DMS114 treated with DMSO at 0.1 percent for 48 hours (cell line): Measurements from ENCODE around the gene CDC42BPG.

Experiments used
- DNase-seq: peaks from one replicate; lab custom pipeline; 2025; ENCODE audit not compliant: unreplicated experiment; lab: John Stamatoyannopoulos, UW

The CDC42BPG gene

GRCh38 chr11:64804346-64805210 is 39.9 kb downstream of the CDC42BPG start:
- peak; percentile 6 for DNase-seq

GRCh38 chr11:64803846-64804345 is 40.6 kb downstream of the CDC42BPG start:
- DNase-seq = no peak

GRCh38 chr11:64803158-64803845 is 41.2 kb downstream of the CDC42BPG start, which contains the start of gene MAP4K2:
Gene MAP4K2, minus strand, starts transcription at chr11:64803214. Its CDS starts 65 bp downstream, at chr11:64803149.
- DNase-seq = peak; percentile 87

GRCh38 chr11:64802370-64803157 is 41.9 kb downstream of the CDC42BPG start:
- DNase-seq = no peak

- no peak for DNase-seq
Observed at GRCh38 chr11:64801561-64802369, 42.7 kb downstream of the CDC42BPG start.

DNA sequence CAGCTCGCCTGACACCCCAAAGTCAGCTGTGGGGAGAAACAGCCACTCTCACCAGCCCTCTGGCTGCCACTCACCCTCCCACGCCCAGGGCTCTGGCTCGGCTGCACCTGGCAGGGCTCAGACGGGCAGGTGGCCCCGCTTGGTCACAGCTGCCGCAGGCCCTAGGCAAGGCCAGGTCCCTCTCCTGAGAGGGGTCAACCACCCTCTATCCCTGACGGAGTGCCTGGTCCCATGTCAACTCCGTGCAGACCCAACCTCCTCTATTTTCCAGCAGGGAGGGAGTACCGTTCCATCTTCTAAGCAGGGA is 43.3 kb downstream of the CDC42BPG start:
- DNase-seq = no peak

GRCh38 chr11:64800303-64801157 is 43.9 kb downstream of the CDC42BPG start:
- DNase-seq = no peak

DNA sequence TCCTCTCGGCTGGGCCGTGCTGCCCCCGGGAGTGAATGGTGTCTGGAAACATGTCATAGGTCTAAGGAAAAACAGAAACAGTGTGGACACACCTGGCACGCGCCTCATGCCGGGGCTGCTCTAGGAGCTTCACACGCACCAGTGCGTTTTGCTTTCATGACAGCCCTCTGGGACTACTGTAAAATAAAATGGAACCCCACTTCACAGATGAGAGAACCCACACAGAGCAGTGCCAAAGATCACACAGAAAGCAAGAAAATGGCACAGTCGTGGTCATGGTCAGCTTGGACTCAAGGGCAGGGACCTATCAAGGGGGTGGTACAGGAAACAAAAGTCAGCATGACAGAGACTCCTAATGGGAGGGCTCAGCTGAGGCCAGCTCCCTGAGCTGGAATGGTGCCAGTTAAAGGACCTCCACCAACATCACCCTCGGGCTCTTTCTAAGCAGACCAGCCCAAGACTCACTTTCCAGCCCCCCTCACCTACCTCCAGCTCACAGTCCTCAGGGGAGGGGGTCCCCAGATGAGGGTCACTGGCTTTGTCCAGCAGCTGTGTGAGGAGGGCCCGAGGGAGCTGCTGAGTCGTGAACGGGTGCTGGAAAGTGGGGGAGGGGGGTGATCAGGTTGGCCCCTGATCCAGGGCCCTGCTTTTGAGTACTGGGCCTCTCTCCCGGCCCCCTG is 44.7 kb downstream of the CDC42BPG start:
- DNase-seq = no peak

DNA sequence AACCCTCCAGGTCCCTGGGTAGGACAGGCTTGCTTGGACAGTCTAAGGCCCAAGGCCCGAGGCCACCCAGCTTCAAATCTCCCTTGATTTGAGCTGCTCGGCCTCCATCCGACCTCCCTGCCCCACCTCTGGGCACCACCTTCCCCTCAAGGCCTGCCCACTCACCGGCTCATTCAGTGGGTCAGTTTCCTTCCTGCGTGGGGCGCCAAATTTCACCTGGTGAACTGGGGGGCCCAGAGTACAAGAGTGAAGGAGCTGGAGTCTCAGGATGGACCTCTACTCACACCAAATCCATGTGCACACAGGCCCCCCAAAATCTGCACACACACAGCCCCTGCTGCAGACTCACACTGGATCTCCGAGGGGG is 45.2 kb downstream of the CDC42BPG start:
- DNase-seq = no peak

DNA sequence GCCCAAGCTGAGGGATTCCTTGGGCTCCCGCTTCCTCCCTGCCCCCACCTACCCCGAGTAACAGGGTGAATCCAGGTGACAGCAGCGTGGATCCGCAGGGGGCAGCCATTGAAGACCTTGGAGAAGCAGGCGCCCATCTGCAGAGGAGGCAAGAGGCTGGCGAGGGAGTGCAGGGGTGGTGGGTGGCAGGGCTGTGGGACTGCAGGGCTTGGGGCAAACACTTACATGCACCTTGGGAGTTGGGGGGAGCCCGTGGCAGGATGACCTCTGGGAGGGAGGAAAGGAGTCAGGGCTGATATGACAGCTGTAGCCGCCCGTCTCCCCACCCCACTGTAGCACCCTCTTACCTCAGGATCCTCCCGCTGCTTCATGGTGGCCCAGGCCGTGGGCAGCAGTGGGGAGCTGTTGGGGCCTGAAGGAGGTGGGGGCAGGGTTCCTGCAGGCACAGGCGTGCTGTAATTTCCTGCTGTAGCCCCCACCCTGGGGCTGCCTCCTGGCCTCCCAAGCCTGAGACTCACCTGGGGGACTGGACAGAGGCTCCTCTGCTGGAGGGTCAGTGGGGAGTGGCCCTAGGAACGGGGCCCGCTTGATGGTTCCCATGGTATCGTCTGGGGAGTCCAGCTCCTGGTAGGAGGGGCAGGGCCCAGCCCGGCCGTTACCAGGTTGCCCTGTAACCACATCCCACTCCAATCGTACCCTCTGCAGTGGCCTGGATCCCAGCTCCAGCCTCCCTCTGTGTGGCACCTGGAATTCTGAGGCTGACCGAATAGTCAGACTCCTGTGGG is 47.5 kb downstream of the CDC42BPG start:
- no peak for DNase-seq

- no peak for DNase-seq
Observed at GRCh38 chr11:64796047-64796756, 48.3 kb downstream of the CDC42BPG start.

DNA sequence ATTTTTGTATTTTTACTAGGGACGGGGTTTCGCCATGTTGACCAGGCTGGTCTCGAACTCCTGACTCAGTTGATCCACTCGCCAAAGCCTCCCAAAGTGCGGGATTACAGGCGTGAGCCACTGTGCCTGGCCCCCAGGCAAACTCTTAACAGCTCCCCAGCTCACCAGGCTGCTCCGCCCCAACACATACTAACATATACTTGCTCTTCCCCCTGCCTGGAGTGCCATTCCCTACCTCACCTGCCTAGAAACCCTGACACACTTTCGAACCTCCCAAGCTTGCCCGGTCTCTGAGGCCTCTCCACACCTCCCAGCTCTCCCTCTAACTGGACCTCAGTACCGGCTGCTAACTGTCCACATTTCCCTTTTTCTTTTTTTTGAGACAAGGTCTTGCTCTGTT is 49.9 kb downstream of the CDC42BPG start:
- no peak for DNase-seq

DNA sequence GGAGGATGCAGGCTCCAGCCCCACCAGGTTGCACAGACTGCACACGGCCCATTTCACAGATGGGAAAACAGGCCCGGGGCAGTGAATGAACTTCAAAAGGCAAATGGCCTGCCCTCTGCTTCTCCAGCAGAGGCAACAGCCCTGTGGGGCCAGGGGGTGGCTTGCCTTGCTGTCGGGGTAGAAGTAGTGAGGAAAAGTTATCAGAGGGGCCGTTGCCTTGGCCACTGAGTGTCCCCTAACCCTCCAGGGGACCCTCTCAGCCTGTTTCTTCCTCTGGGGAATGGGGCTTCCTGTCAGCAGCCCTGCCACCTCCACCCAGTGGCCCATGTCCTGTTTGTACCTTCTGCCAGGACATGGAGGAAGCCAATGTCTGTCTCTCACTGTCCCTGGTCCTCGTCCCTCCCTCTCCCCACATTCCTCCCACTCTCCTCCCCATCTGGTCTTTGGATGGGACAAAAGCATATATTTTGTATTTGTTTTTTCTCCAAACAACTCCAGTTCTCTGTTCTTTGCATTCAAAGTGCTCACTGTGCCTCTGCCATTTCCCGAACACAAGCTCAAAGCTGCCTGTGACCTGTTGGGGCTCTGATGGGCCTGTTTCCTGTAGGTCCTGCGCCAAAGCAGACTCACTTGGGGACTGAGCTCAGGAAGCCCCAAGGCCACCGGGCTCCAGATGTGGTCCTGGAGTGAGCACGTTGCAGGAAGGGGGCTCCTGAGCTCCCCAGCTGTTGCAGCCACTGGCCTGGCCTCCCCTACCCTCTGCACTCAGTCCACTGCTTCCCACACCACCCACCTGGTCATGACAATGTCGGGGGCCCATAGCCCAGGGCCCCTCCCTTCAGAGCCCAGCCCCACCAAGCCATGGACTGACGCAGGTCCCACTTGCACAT is 50.9 kb downstream of the CDC42BPG start:
- DNase-seq = no peak

- DNase-seq = no peak
Observed at GRCh38 chr11:64792482-64792881, 52.0 kb downstream of the CDC42BPG start.

- no peak for DNase-seq
Observed at GRCh38 chr11:64791781-64792291, 52.6 kb downstream of the CDC42BPG start.
